HCT116 (cell line): ENCODE results near the gene QPCT. TPM values are rescaled to one million over a fixed set of nuclear protein-coding genes. Genes with fewer than 3 reads are reported as not detected.

Experiments
- ATAC-seq: fragments of 200-7000 bp; cut with Tn5 transposase; 2 replicates; pipeline ENCODE4 v1.9.1; 2020; ENCODE audit warnings: mild to moderate bottlenecking, moderate library complexity
- BruUV-seq: library from RNA; stranded (reverse); fragments of 400-500 nt; replicated peaks from 2 replicates; lab custom pipeline; 2021; lab: Mats Ljungman, UMichigan
- CTCF ChIA-PET: fragments of 300-600 bp; sonication (Branson Sonifier 250); formaldehyde crosslinking; loops from one replicate; lab custom pipeline; 2021; ENCODE audit warnings: antibody characterized with exemption; lab: Charles Lee
- POLR2A ChIA-PET: fragments of 300-600, 350-600 bp; sonication (Branson Sonifier 250); formaldehyde crosslinking; loops from one replicate; lab custom pipeline; 2021; ENCODE audit warnings: antibody characterized with exemption; lab: Charles Lee
- RAD21 ChIA-PET, 2 experiments: fragments of 300-600 bp; sonication (Branson Sonifier 250); formaldehyde crosslinking; loops; one replicate each; lab custom pipeline; 2023; ENCODE audit warnings: low total read pairs in 2 of 2; ENCODE audit not compliant: uncharacterized antibody in 2 of 2, unreplicated experiment in 2 of 2, low non-redundant PET in 1 of 2; lab: Charles Lee
- DNase-seq: peaks from one replicate; pipeline ENCODE4 v3.0.0-alpha.2; 2010; ENCODE audit warnings: low read depth, low spot score
- H2AFZ ChIP-seq: fragments of 200-600 bp; shearing (Covaris generic), sonication (generic); 2 replicates; pipeline ENCODE4 v1.6.1; 2017; ENCODE audit warnings: low read depth, mixed run types, mixed read lengths, antibody characterized with exemption, low read length; ENCODE audit not compliant: poor library complexity, severe bottlenecking
- H3K27ac ChIP-seq: 2 replicates; pipeline ENCODE4 v1.5.1; 2012; ENCODE audit warnings: low read depth, low read length
- H3K27me3 ChIP-seq: fragments of 200-600 bp; sonication (generic); 2 replicates; pipeline ENCODE4 v1.6.1; 2016; ENCODE audit warnings: mixed run types, low read length, mixed read lengths; ENCODE audit not compliant: insufficient read depth
- H3K36me3 ChIP-seq, 2 experiments: fragments of 200-500 bp in 1 of 2; fragments of 200-600 bp in 1 of 2; sonication (Bioruptor generic) in 1 of 2; sonication (generic) in 1 of 2; 2 replicates each; pipeline versions ENCODE4 v1.5.1 to v1.6.1; 2014 to 2016; ENCODE audit warnings: low read length in 2 of 2, inconsistent platforms in 1 of 2, mixed read lengths in 1 of 2, mixed run types in 1 of 2; ENCODE audit not compliant: insufficient read depth in 2 of 2, control insufficient read depth in 1 of 2
- H3K4me1 ChIP-seq, 2 experiments: fragments of 200-600 bp in 1 of 2; sonication (generic) in 1 of 2; 2 replicates each; pipeline versions ENCODE4 v1.5.1 to v1.6.1; 2012 to 2017; ENCODE audit warnings: low read length in 2 of 2, inconsistent platforms in 1 of 2, mild to moderate bottlenecking in 1 of 2, mixed read lengths in 1 of 2, mixed run types in 1 of 2, moderate library complexity in 1 of 2; ENCODE audit not compliant: insufficient read depth in 2 of 2, control insufficient read depth in 1 of 2
- H3K4me2 ChIP-seq: fragments of 200-600 bp; sonication (generic); 2 replicates; pipeline ENCODE4 v1.6.1; 2017; ENCODE audit warnings: mixed run types, low read length, mixed read lengths
- H3K4me3 ChIP-seq, 2 experiments: fragments of 200-600 bp in 1 of 2; sonication (generic) in 1 of 2; replicated peaks in 1 of 2; 2 replicates each; pipeline ENCODE4 v1.5.1; 2011 to 2016; ENCODE audit warnings: low read length in 2 of 2, control low read depth in 1 of 2, low read depth in 1 of 2, mild to moderate bottlenecking in 1 of 2, mixed read lengths in 1 of 2, mixed run types in 1 of 2
- H3K79me2 ChIP-seq: fragments of 200-600 bp; sonication (generic); 2 replicates; pipeline ENCODE4 v1.6.1; 2017; ENCODE audit warnings: mild to moderate bottlenecking, mixed run types, low read length, moderate library complexity, mixed read lengths; ENCODE audit not compliant: insufficient read depth
- H3K9ac ChIP-seq: fragments of 200-600 bp; sonication (generic); 2 replicates; pipeline ENCODE4 v1.6.1; 2016; ENCODE audit warnings: low read length, mixed read lengths
- H3K9me2 ChIP-seq: fragments of 200-600 bp; sonication (generic), shearing (Covaris generic); 2 replicates; pipeline ENCODE4 v1.6.1; 2017; ENCODE audit warnings: mixed run types, mild to moderate bottlenecking, moderate library complexity; ENCODE audit not compliant: insufficient read depth
- H3K9me3 ChIP-seq, 2 experiments: fragments of 200-500 bp in 1 of 2; fragments of 200-600 bp in 1 of 2; sonication (Bioruptor generic) in 1 of 2; sonication (generic) in 1 of 2; 2 replicates each; pipeline ENCODE4 v1.6.1; 2014 to 2017; ENCODE audit warnings: low read length in 2 of 2, mixed read lengths in 2 of 2, inconsistent platforms in 1 of 2, low read depth in 1 of 2, mild to moderate bottlenecking in 1 of 2, mixed run types in 1 of 2, moderate library complexity in 1 of 2; ENCODE audit not compliant: control insufficient read depth in 1 of 2, insufficient read depth in 1 of 2
- H4K20me1 ChIP-seq: fragments of 200-600 bp; sonication (generic), shearing (Covaris generic); 2 replicates; pipeline ENCODE4 v1.6.1; 2017; ENCODE audit warnings: mixed run types, mild to moderate bottlenecking, moderate library complexity; ENCODE audit not compliant: insufficient read depth
- ATF3 ChIP-seq: IDR thresholded peaks from 2 replicates; pipeline ENCODE4 v1.6.1; 2012
- CBX3 ChIP-seq: IDR thresholded peaks from 2 replicates; pipeline ENCODE4 v1.6.1; 2012; ENCODE audit warnings: low read depth
- ELF1 ChIP-seq: IDR thresholded peaks from 2 replicates; pipeline ENCODE4 v1.6.1; 2012; ENCODE audit warnings: low read depth, borderline replicate concordance
- EZH2phosphoT487 ChIP-seq: fragments of 200-600 bp; IDR thresholded peaks from 2 replicates; pipeline ENCODE4 v1.6.1; 2018; ENCODE audit warnings: antibody characterized with exemption, borderline replicate concordance
- FOSL1 ChIP-seq: IDR thresholded peaks from 2 replicates; pipeline ENCODE4 v1.6.1; 2012; ENCODE audit warnings: low read depth
- JUND ChIP-seq: IDR thresholded peaks from 2 replicates; pipeline ENCODE4 v1.6.1; 2012
- MAX ChIP-seq: IDR thresholded peaks from 2 replicates; pipeline ENCODE4 v1.6.1; 2012
- POLR2AphosphoS5 ChIP-seq: IDR thresholded peaks from 2 replicates; pipeline ENCODE4 v1.6.1; 2011; ENCODE audit warnings: mild to moderate bottlenecking, low read depth, low read length, moderate library complexity
- SRF ChIP-seq: IDR thresholded peaks from 2 replicates; pipeline ENCODE4 v1.6.1; 2012; ENCODE audit warnings: low read depth
- TCF7L2 ChIP-seq: IDR thresholded peaks from 2 replicates; pipeline ENCODE4 v1.7.0; 2011; ENCODE audit warnings: borderline replicate concordance, inconsistent platforms; ENCODE audit not compliant: insufficient read depth, insufficient read length; ENCODE audit errors: extremely low read depth
- intact Hi-C: fragments of 100-400 bp; cut with micrococcal nuclease; formaldehyde crosslinking; loops from 2 replicates; pipeline ENCODE4 v1.10.0; 2022
- total RNA-seq: library from RNA; stranded (reverse); gene quantifications from one replicate; pipeline ENCODE4 v1.2.1, GENCODE V29; 2021; ENCODE audit not compliant: unreplicated experiment

Gene QPCT
- total RNA-seq, 1 experiment from 2014 or later = not detected

GRCh38 chr2:37394263-37394662, 49.8 kb downstream of the QPCT start:
- POLR2A ChIA-PET = no interaction called here
- TF ChIP-seq CBX3 (no peak), POLR2AphosphoS5 (no peak), ATF3 (no peak), MAX (no peak), JUND (no peak), FOSL1 (no peak), TCF7L2 (no peak), ELF1 (no peak), SRF (no peak), EZH2phosphoT487 (no peak)
- ATAC-seq = no peak
- Histone ChIP-seq H3K36me3 (no peaks in the 10 kb centered on the region), H3K79me2 (no peaks in the 10 kb centered on the region), H3K9ac (no peak overlapping the region), H3K9me2 (no peaks in the 10 kb centered on the region), H3K27ac (no peak overlapping the region), H2AFZ (no peak overlapping the region), H3K4me2 (no peak overlapping the region), H3K4me1 (peaks cover 3 to 18% of the 10 kb centered on the region in 2 experiments; a peak in 3 of 4 replicates), H4K20me1 (no peaks in the 10 kb centered on the region), H3K27me3 (no peaks in the 10 kb centered on the region), H3K4me3 (no peak overlapping the region), H3K9me3 (no peaks in the 10 kb centered on the region)
- no TSS peak for BruUV-seq
- RAD21 ChIA-PET = no interaction called here
- CTCF ChIA-PET = interaction anchor here (1.3 kb wide), 1 partner anchor 483 kb away, joined by 5 read pairs; no protein-coding TSS in a partner anchor
- DNase-seq = no peak
- intact Hi-C loops = no loop called here
